Measurements from ENCODE around the gene DOLPP1.
A peak's percentile ranks its signal among the peaks of the same experiment; 100 is the strongest.
"Not testable (repeated sequence)": the region's sequence is repeated elsewhere in the genome, so short reads cannot be mapped to it uniquely, and the experiment has no call there.

Gene DOLPP1

DNA sequence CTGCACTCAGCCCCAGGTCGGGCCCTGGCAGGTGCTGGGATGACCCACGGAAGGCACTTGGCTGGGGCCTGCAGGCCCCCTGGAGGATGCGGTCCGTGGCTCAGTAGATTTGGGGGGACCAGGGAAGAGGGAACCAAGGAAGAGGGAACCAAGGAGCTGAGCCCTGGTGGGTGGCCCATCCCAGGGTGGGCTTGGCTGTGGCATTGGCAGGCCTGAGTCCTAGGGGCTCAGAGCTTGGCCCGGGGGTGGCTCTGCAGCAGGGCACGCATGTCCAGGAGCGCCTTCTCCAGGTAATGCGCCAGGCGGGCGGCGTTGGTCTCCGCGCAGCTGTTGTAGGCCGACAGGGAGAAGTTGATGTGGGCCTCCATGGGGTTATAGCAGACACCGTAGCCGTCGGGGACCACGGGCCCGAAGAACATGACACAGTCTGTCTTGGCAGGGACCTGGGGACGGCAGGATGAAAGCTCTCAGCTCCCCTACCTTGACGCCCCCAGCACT is 14.3 kb downstream of the DOLPP1 start:
- no peak for DNase-seq

GRCh38 chr9:129095908-129096307 is 15.0 kb downstream of the DOLPP1 start:
- DNase-seq, result no peak

DNA sequence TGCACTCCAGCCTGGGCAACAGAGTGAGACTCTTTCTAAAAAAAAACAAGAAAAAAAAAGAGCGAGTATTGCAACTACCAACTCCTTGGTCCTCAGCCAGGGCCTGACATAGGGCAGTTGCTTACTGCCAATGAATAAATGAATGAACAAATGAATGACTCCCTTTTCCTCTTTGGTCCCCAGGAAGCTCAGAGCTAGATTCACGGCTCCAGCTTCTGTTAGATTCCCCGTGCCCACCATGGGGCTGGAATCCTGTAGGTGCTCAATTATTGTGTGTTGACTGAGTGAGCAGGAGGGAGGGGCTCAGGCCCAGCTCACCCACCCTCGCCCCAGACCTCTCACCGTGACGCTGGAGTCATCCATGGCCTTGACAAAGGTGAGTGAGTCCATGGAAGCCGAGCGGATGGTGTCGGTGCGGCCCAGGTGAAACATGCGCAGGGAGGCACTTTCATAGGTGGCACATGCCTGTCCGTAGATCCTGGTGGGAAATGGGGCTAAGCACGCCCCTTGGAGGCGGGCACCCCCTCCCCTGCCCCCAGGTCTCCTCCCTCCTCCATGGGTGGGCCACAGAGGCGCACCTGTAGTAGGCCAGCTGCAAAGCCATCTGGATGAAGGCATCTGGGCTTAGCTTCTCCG is 16.9 kb downstream of the DOLPP1 start:
- no peak for DNase-seq

GRCh38 chr9:129098328-129098727 is 17.4 kb downstream of the DOLPP1 start:
- no peak for DNase-seq

- DNase-seq, result no peak
Observed at GRCh38 chr9:129100383-129101169, 19.7 kb downstream of the DOLPP1 start.

GRCh38 chr9:129101279-129101678 is 20.4 kb downstream of the DOLPP1 start:
- DNase-seq, result no peak

- no peak for DNase-seq
Observed at GRCh38 chr9:129102095-129102525, 21.2 kb downstream of the DOLPP1 start.

DNA sequence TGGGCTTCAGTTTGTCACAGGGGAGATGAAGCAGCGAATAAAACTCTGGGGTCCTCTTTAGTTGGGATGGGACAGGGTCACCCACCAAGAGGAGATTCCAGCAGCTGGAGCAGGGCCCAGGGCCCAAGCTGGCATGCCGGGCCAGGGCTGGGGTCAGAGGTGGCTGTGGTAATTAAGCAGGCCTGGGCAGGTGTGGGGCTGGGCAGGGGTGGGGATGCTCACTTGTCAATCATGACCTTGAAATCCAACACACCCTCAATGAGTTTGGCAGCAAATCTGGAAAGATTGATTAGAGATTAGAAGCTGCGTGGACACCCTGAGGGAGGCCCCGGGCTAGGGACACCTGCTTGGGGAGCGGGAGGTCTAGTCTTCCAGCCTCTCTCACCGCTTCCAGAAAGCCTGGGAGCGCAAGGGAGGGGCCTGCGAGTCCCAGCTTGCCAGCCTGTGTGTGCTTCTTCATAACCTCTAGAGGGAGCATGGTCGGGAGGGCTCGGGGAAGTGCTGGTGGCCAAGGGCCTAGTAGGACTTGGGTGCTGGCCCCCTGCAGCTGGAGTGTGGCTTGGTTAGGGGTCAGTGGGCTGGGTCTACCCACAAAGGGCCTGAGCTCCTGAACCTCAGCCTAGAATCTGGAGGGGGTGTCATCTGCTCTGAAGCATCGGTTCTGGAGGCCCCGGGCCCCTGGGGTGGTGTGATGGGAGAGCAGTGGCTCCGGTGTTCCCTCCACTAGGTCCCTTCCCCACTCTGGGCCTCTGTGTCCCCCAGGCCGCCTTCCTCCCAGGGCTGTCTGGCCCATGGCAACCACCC is 22.1 kb downstream of the DOLPP1 start:
- DNase-seq, result no peak

DNA sequence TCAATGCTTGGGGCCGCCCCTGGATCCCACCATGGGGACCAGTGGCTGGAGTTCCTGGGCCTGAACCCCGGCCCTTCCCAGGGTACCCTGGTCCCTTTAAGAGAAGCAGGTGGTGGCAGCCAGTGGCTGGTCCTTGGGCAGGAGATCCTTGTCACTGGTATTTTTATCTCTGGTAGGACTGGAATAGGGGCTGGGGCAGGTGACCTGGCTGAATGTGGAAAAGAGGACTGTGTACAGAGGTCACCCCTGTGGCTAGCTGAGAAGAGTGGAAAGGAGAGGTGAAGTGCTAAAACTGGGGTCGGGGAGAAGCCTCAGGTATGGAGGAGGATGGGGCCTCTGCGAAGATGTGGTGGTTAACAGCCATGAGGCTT is 22.7 kb downstream of the DOLPP1 start:
- DNase-seq, result no peak

DNA sequence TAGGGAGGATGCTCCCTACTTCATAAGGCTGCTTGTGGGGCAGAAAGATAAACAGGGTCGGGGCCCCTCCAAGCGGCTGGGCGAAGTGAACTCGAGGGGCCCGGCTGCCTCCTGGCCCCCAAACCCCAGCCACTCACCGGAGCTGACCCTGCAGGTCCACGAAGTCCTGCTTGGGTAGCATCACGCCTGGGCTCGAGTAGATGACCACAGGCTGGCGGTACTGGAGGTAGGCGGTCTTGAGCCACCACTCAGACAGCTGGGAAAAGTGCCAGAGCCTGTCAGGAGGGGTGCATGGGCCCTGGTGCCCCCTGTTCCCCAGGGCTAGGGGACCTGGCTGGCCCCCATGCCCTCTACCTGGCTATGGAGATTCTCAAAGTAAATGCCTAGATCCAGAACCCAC is 23.1 kb downstream of the DOLPP1 start:
- no peak for DNase-seq

- no peak for DNase-seq
Observed at GRCh38 chr9:129105857-129106694, 25.2 kb downstream of the DOLPP1 start.

GRCh38 chr9:129107651-129108050 is 26.7 kb downstream of the DOLPP1 start:
- no peak for DNase-seq

- no peak for DNase-seq
Observed at GRCh38 chr9:129108083-129108804, 27.3 kb downstream of the DOLPP1 start.

DNA sequence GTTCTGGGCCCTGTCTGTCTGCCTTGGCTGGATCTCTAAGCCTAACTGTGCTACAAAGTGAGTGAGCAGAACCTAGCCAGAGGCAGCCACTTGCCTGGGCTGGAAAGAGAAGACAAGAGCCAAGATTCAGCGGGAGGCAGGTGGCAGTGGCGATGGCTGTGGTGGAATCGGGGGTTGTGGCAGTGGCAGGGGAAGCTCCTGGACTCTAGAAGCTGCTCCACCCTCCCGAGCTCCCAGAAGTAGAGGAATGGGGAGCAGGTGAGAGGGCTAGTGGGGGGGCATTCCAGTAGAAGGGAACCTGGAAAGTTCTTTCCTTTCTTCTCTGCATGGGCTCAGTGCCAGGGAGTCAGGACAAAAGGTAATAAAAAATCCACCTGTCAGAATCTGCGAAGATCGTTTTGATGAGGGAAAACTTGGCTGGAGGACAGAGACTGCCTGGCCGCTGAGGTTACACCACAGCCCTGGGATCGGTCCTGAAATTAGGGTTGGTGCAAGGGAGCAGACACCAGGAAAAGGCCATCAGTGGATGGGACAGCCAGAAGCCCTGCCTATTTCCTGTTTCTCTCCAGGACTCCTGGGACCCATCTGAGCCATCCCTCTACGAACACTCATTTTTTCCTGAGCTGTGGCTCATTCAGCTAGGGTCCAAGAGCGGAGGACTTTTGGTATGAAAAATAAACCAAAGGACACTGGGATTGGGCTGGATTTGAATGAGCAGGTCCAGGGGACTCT is 28.1 kb downstream of the DOLPP1 start:
- no peak for DNase-seq

- DNase-seq, result no peak
Observed at GRCh38 chr9:129109537-129109903, 28.6 kb downstream of the DOLPP1 start.

- DNase-seq, result no peak
Observed at GRCh38 chr9:129109952-129110739, 29.2 kb downstream of the DOLPP1 start.

DNA sequence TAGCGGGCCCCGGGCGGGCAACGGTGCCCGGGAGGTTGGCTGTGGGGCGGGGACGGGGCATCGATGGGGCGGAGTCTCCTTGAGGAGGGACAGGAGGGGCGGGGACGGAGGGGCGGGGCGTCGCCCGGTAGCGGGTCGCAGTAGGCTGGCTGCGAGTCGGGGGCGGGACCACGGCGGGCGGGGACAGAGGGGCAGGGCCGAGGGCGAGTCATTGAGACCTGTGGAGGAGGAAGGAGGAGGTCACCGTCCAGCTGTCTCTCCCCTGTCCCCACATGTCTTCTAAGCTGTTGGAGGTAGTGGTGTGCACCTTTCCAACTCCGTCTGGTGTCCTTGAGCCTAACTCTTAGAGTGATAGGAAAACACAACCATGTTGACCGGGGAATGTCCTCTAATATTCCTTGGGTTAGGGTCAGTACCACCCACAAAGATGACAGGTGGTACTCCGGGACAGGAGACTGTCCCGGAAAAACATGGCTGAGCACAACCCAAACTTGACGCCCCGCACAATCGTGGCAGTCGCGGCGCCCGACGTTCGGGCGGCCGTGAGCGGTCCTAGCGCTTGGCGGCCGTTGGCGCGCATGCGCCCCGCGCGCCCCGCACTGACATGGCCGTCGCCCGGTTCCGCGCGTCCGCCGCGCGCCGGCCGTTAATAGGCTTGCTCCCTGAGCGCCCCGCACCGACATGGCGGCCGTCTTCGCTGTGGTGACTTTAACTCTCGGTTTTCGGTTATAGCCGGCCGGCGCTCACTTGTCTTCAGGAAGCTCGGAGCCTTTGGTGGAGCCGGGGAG is 30.0 kb downstream of the DOLPP1 start, which contains the start of the genes CRAT and PTPA:
Gene CRAT, minus strand, starts transcription at position 54 of the 788 bp plus-strand sequence. CDS start 284 bp downstream, outside the sequence.
Gene PTPA, plus strand, starts transcription at position 676 of the 788 bp plus-strand sequence. CDS start 186 bp downstream, outside the sequence.
- DNase-seq, result peak; percentile 86

DNA sequence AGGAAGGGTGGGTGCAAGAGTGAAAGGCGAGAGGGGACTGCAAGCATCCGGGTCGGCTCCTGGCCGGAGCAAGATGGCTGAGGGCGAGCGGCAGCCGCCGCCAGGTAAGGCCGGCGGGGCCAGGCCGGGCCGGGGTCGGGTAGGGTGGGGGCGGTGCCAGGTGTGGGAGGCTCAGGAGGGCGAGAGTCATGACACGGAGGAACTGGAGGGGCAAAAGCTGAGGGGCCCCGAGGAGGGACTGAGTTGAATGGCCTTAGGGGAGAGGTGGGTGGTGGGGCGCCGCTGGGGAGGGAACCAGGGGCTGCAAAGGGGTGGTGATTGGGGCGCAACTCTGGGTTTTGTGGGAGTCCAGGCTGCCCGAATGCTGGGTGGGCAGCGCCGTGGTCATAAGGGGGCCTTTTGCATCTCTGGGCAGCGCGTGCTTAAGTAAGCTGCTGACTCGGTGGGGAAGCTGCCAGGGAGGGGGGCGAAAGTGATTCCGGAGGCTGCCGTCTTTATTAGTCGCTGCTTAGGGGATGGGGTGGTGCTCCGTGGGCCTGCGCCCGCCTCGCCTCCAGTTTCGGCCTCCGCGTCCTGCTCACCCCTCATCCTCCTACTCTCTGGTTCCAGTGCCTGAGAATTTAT is 30.7 kb downstream of the DOLPP1 start:
- DNase-seq, result peak; percentile 40

- DNase-seq, result not testable (repeated sequence)
Observed at GRCh38 chr9:129112526-129112925, 31.6 kb downstream of the DOLPP1 start.
